ENCODE data around the gene UBXN4.
A peak's percentile ranks its signal among the peaks of the same experiment; 100 is the strongest.

UBXN4 gene, protein sequence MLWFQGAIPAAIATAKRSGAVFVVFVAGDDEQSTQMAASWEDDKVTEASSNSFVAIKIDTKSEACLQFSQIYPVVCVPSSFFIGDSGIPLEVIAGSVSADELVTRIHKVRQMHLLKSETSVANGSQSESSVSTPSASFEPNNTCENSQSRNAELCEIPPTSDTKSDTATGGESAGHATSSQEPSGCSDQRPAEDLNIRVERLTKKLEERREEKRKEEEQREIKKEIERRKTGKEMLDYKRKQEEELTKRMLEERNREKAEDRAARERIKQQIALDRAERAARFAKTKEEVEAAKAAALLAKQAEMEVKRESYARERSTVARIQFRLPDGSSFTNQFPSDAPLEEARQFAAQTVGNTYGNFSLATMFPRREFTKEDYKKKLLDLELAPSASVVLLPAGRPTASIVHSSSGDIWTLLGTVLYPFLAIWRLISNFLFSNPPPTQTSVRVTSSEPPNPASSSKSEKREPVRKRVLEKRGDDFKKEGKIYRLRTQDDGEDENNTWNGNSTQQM

DNA sequence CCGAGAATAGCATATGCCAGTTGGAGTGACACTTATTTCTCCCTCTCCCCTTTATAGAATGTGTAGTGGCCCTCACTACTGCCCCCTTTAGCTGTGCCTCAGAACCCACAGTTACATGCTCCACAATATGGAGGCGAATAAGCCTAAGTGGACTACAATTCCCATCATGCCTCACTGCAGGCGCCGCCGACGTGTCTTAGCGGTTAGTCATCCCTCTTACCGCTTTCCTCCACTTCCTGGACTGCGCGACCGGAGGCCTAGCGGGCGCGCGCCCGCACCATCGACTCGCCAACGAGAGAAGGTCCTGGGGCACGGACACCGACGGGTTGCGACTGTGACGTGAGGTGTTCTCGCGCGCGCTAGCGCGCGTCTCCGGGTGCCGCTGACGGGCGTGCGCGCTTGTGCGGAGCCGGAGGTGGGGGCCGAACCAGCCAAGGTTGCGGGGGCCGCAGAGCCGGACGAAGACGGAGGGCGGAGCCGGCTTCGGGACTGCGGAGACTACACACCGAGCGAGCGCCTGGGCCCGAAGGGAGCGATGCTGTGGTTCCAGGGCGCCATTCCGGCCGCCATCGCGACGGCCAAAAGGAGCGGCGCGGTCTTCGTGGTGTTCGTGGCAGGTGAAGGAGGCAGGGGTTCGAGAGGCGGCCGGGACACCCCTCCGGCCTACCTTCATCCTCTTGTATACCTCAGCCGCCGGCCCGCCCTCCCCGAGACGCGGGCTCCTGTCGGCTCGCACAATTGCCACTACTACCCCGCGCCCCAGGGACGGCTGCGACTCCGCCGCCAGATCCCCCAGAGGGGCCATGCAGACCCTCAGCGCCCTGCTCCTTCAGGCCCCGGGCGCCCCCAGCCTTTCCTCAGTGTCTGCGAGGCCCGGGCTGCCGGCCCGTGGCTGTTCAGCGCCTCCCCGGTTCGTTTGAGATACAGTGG lies at the start of gene UBXN4:
Gene UBXN4, plus strand, starts transcription at position 461 of the 930 bp plus-strand sequence. Its CDS starts 75 bp downstream, at position 536.
- peak within 1 kb of the TSS; percentile 70; the same call in 1 of the 2 replicates for H2AFZ ChIP-seq (ENCODE audit: low read length)
- peak within 1 kb of the TSS; percentile 96 for H3K9ac ChIP-seq (ENCODE audit: low read length)
- H3K27me3 ChIP-seq (ENCODE audit: insufficient read depth, low read length): no peaks in the 10 kb centered on the region
- H3K27ac ChIP-seq (ENCODE audit: low read depth, low read length, poor library complexity, severe bottlenecking): peak within 1 kb of the TSS; percentile 71
- TF ChIP-seq, protein P1, sequence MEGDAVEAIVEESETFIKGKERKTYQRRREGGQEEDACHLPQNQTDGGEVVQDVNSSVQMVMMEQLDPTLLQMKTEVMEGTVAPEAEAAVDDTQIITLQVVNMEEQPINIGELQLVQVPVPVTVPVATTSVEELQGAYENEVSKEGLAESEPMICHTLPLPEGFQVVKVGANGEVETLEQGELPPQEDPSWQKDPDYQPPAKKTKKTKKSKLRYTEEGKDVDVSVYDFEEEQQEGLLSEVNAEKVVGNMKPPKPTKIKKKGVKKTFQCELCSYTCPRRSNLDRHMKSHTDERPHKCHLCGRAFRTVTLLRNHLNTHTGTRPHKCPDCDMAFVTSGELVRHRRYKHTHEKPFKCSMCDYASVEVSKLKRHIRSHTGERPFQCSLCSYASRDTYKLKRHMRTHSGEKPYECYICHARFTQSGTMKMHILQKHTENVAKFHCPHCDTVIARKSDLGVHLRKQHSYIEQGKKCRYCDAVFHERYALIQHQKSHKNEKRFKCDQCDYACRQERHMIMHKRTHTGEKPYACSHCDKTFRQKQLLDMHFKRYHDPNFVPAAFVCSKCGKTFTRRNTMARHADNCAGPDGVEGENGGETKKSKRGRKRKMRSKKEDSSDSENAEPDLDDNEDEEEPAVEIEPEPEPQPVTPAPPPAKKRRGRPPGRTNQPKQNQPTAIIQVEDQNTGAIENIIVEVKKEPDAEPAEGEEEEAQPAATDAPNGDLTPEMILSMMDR (IDR thresholded peaks at IDR 0.05; ENCODE audit: low read length): peak; percentile 86
- no peak for TF ChIP-seq EZH2 (IDR thresholded peaks at IDR 0.05; ENCODE audit: borderline replicate concordance, low read length)
- H3K4me2 ChIP-seq (ENCODE audit: low read length): peak within 1 kb of the TSS; percentile 100
- H3K9me3 ChIP-seq (ENCODE audit: low read length): no peaks in the 10 kb centered on the region
- H3F3A ChIP-seq (ENCODE audit: insufficient read depth, low read length): no peaks in the 10 kb centered on the region
- no peaks in the 10 kb centered on the region; the same call in 1 of the 2 replicates for H4K20me1 ChIP-seq (ENCODE audit: insufficient read depth, low read length)
- H3K9me2 ChIP-seq (ENCODE audit: low read depth, low read length): no peaks in the 10 kb centered on the region
- peak within 1 kb of the TSS; percentile 97 for H3K4me3 ChIP-seq (ENCODE audit: low read depth, low read length, poor library complexity, severe bottlenecking)
- H3K79me2 ChIP-seq (ENCODE audit: insufficient read depth, low read length): peaks cover 43% of the 10 kb centered on the region
- H3K4me1 ChIP-seq (ENCODE audit: insufficient read depth, low read length, severe bottlenecking): peaks cover 20% of the 10 kb centered on the region
- peaks cover 12% of the 10 kb centered on the region for H3K36me3 ChIP-seq (ENCODE audit: insufficient read depth, low read length)

DNA sequence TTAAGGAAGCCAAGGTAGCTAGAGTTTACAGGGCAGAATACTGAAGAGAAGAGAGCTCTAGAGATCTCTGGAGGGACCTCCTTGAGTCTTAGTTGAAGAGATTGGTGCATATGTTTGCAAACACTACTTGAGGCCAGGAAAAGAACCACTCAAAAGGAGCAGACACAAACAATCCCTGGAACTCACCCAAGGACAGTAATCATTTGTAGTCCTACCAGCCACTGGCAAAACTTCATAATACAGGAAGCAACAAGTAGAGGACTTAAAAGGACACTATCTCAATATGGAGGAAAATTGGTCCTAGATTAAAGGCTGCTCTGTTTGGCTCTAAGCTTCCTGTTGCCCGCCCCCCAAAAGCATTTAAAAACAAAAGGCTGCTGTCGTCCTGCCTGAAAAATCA lies 46.9 kb upstream of the UBXN4 start:
- no peak for TF ChIP-seq EZH2 (IDR thresholded peaks at IDR 0.05; ENCODE audit: borderline replicate concordance, low read length)
- TF ChIP-seq, protein P1 (IDR thresholded peaks at IDR 0.05; ENCODE audit: low read length): no peak
- Histone ChIP-seq H3K27ac (ENCODE audit: low read depth, low read length, poor library complexity, severe bottlenecking) (no peak overlapping the region), H3K9me3 (ENCODE audit: low read length) (no peaks in the 10 kb centered on the region), H3K9me2 (ENCODE audit: low read depth, low read length) (no peaks in the 10 kb centered on the region), H3K36me3 (ENCODE audit: insufficient read depth, low read length) (peaks cover 13% of the 10 kb centered on the region), H2AFZ (ENCODE audit: low read length) (no peak overlapping the region), H4K20me1 (ENCODE audit: insufficient read depth, low read length) (no peaks in the 10 kb centered on the region), H3K4me1 (ENCODE audit: insufficient read depth, low read length, severe bottlenecking) (no peaks in the 10 kb centered on the region), H3K27me3 (ENCODE audit: insufficient read depth, low read length) (no peaks in the 10 kb centered on the region), H3K4me3 (ENCODE audit: low read depth, low read length, poor library complexity, severe bottlenecking) (no peak overlapping the region), H3K9ac (ENCODE audit: low read length) (no peak overlapping the region), H3K4me2 (ENCODE audit: low read length) (no peak overlapping the region), H3K79me2 (ENCODE audit: insufficient read depth, low read length) (no peaks in the 10 kb centered on the region), H3F3A (ENCODE audit: insufficient read depth, low read length) (no peaks in the 10 kb centered on the region)

DNA sequence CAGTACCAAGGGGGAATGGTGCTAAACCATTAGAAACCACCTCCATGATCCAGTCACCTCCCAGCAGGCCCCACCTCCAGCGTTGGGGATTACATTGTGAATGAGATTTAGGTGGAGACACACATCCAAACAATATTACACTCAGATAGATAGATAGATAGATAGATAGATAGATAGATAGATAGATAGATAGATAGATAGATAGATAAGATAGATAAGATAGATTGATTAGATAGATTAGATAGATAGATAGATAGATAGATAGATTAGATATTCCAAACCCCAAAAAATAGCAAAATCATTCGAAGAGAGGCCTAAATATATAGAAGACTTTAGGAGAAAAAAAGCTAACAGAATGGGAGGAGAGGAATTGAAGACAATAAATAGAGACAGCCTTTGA lies 42.8 kb upstream of the UBXN4 start:
- H3K27ac ChIP-seq (ENCODE audit: low read depth, low read length, poor library complexity, severe bottlenecking): no peak overlapping the region
- H3K4me3 ChIP-seq (ENCODE audit: low read depth, low read length, poor library complexity, severe bottlenecking): no peak overlapping the region
- TF ChIP-seq, protein P1 (IDR thresholded peaks at IDR 0.05; ENCODE audit: low read length): no peak
- no peak for TF ChIP-seq EZH2 (IDR thresholded peaks at IDR 0.05; ENCODE audit: borderline replicate concordance, low read length)
- H3K9me2 ChIP-seq (ENCODE audit: low read depth, low read length): no peaks in the 10 kb centered on the region
- H3K4me1 ChIP-seq (ENCODE audit: insufficient read depth, low read length, severe bottlenecking): no peaks in the 10 kb centered on the region
- H3K27me3 ChIP-seq (ENCODE audit: insufficient read depth, low read length): no peaks in the 10 kb centered on the region
- H3K36me3 ChIP-seq (ENCODE audit: insufficient read depth, low read length): peaks cover 17% of the 10 kb centered on the region
- no peaks in the 10 kb centered on the region for H3K79me2 ChIP-seq (ENCODE audit: insufficient read depth, low read length)
- no peak overlapping the region for H3K4me2 ChIP-seq (ENCODE audit: low read length)
- no peaks in the 10 kb centered on the region for H4K20me1 ChIP-seq (ENCODE audit: insufficient read depth, low read length)
- H3F3A ChIP-seq (ENCODE audit: insufficient read depth, low read length): no peaks in the 10 kb centered on the region
- no peak overlapping the region for H2AFZ ChIP-seq (ENCODE audit: low read length)
- H3K9ac ChIP-seq (ENCODE audit: low read length): no peak overlapping the region
- no peaks in the 10 kb centered on the region for H3K9me3 ChIP-seq (ENCODE audit: low read length)

Measured in OCI-LY1 (cell line).